Measurements from ENCODE around the gene MED12L. TPM values are rescaled to one million over a fixed set of nuclear protein-coding genes. Genes with fewer than 3 reads are reported as not detected.

The MED12L gene
- total and polyA plus RNA-seq, 9 donors, result 0.15 to 2.4 (median 0.75) TPM

DNA sequence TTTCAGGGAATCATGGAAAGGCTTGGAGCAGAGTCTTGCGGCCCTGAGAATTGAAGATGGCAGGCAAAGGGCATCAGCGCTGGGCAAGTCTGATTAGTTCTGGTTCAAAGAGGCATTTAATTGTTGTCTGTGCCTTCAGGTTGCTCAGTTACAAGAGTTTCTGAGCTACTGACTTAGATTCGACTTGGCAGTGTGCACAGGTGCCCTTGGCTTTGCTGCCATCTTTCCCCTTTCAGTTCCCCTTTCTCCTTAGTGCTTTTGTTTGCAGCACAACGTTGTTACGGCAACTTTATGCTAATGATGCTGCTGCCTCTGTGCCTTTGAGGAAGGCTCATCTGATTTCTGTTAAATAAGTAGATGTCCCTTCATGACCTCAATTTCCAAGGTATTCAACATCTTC lies 180.4 kb downstream of the MED12L start:
- no peaks in the 10 kb centered on the region for H3K9me3 ChIP-seq
- H3K27ac ChIP-seq, result no peak overlapping the region
- no peak overlapping the region for H3K4me3 ChIP-seq
- H3K27me3 ChIP-seq, result no peaks in the 10 kb centered on the region
- H3K4me1 ChIP-seq (ENCODE audit: insufficient read depth), result peaks cover 2% of the 10 kb centered on the region
- DNase-seq, result no peak
- intact Hi-C loops (cut with DNase I), result no loop called here
- 74 to 95% (median 93%) methylated on average over 5 of the region's 5 CpGs for WGBS, 3 donors
- H3K36me3 ChIP-seq, result no peaks in the 10 kb centered on the region
- no peak for TF ChIP-seq CTCF (IDR thresholded peaks at IDR 0.05)
- no peak for TF ChIP-seq POLR2A (IDR thresholded peaks at IDR 0.05)
- no peak for TF ChIP-seq EP300 (IDR thresholded peaks at IDR 0.05)

DNA sequence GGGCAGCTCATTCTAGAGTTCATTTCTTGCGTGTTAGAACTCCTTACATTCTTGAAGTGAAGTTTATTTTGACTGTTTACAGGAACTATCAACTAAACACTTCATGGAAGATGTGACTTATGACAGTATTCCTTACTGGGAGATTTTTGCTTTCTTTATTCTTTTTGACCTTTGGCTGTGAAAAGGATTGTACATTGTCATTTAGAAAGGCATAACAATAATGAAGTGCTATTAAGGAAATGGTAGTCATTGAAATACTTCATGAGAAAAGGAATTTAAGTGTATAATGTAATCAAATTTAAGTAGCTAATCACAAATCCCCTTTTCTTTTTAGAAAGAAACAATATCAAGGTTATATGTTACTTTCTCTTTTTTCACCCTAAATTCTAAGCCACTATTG lies 181.6 kb downstream of the MED12L start:
- Histone ChIP-seq H3K27ac (no peak overlapping the region), H3K4me1 (ENCODE audit: insufficient read depth) (peaks cover 2% of the 10 kb centered on the region), H3K36me3 (no peaks in the 10 kb centered on the region)

GRCh38 chr3:151268267-151269235 lies 183.1 kb downstream of the MED12L start:
- H3K4me3 ChIP-seq, result no peak overlapping the region
- H3K36me3 ChIP-seq, result no peaks in the 10 kb centered on the region
- H3K27ac ChIP-seq, result no peak overlapping the region
- H3K9me3 ChIP-seq, result no peaks in the 10 kb centered on the region
- WGBS, 3 donors, result 95 to 96% (median 96%) methylated on average over 11 of the region's 11 CpGs
- TF ChIP-seq CTCF (IDR thresholded peaks at IDR 0.05) (no peak), EP300 (IDR thresholded peaks at IDR 0.05) (no peak), POLR2A (IDR thresholded peaks at IDR 0.05) (no peak)
- intact Hi-C loops (cut with DNase I), result no loop called here
- no peaks in the 10 kb centered on the region for H3K4me1 ChIP-seq (ENCODE audit: insufficient read depth)
- no peaks in the 10 kb centered on the region for H3K27me3 ChIP-seq
- DNase-seq, result no peak

More for the DNA sequence above, 181.6 kb downstream of the MED12L start:
- DNase-seq, result no peak
- Histone ChIP-seq H3K27me3 (no peaks in the 10 kb centered on the region), H3K9me3 (no peaks in the 10 kb centered on the region), H3K4me3 (no peak overlapping the region)
- TF ChIP-seq POLR2A (IDR thresholded peaks at IDR 0.05), result no peak
- no peak for TF ChIP-seq EP300 (IDR thresholded peaks at IDR 0.05)
- TF ChIP-seq CTCF (IDR thresholded peaks at IDR 0.05), result no peak
- 92 to 96% (median 93%) methylated on average over 1 of the region's 1 CpG for WGBS, 3 donors
- intact Hi-C loops (cut with DNase I), result no loop called here

GRCh38 chr3:151269631-151270030 lies 184.2 kb downstream of the MED12L start:
- Histone ChIP-seq H3K4me3 (no peak overlapping the region), H3K27me3 (no peaks in the 10 kb centered on the region), H3K4me1 (ENCODE audit: insufficient read depth) (no peaks in the 10 kb centered on the region), H3K27ac (no peak overlapping the region), H3K36me3 (no peaks in the 10 kb centered on the region), H3K9me3 (no peaks in the 10 kb centered on the region)
- intact Hi-C loops (cut with DNase I), result no loop called here
- no peak for TF ChIP-seq CTCF (IDR thresholded peaks at IDR 0.05)
- no peak for TF ChIP-seq POLR2A (IDR thresholded peaks at IDR 0.05)
- no peak for TF ChIP-seq EP300 (IDR thresholded peaks at IDR 0.05)
- WGBS, 3 donors, result 66 to 75% (median 75%) methylated on average over 5 of the region's 5 CpGs
- DNase-seq, result no peak

Measured in ovary (tissue), 9 donors.